Activated gamma-delta T cell treated with Interleukin-2 at 50 U/mL for 16 hours (primary cell): Measurements from ENCODE around the gene IMPDH1.
A peak's percentile ranks its signal among the peaks of the same experiment; 100 is the strongest.

ENCODE experiments used
- DNase-seq: peaks from one replicate; pipeline ENCODE4 v3.0.0-alpha.2; 2020

IMPDH1 gene

DNA sequence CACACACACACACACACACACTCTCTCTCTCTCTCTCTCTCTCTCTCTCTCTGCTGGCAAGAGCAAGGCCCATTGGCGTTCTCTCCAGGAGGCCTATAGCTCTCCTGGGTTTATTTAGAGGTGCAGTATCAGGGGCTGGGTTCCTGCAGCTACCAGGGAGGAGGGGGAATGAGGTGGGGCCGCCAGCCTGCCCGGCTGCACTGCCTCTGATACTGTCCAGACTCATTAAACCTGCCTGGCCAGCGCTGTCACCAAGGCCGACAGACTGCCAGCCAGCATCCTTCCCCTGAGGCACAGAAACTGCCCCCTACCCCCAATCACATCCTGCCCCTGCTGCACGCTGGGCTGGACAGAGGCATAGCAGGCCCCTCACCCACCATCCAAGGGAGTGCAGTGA is 52.6 kb downstream of the IMPDH1 start:
- no peak for DNase-seq

DNA sequence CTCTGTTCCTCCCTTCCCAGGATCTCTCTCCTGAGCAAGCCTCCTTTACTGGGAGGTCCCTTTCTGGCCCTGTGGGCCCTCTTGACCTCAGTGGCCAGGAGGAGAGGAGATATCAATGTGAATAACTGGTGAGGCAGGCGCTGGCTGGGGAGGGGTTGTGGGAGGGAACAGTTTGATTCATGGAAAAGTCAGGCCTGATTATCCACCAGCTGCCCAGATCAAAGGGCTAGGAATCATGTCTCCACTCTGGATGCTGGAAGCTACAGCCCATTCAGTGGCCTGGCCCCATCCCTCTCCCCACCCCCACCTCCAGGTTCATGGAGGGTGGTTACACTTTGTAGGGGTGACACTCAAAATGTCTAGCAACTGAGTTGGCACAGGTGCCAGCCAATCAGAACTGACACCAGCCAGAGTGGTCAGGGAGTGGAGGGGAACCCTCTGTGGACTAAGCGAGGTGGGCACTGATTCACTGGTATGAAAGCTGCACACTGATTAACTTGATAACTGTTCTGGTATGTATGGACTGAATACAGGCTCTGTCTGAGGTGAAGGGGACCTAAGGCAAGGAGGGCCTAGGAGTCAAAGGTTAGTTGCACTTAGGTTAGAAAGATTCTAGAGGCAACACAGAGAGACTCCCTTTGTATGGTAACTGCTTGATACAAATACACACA is 53.1 kb downstream of the IMPDH1 start:
- no peak for DNase-seq

DNA sequence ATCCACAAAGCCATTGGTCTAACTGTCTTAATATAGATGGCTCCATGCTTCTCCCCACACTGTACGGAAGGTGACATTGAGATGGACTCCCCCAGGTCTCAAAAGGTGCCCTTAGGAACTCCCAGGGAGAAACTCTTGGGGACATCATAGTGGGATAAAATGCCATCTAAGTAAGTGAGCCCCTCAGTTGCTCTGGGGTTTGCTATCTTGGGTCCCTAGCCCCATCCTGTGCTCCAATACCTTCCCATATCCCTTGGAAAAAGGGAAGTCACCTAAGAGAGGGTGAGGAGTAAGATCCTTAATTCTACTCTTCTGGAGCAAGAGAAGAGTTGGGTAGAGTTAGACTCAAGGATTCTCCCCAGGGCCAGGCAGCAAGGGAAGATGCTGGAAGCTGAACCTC is 56.2 kb downstream of the IMPDH1 start:
- DNase-seq, result no peak

DNA sequence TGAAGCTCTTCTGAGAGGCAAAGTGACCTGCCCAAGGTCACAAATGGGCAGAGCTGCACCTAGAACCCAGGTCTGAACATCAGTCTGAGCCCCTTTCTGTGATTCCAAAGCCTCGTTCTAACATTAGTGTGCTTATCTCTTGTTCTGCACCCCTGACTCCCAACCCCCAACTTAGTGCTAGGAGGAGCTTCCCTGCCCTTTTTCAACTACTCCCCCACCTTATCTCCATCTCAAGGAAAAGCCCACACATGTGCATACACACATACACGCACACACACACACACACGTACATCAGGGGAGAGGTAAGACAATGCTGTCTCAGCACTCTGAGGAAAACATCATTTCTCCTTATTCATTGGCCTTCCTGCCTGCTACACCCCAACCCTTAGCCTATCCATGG is 56.6 kb downstream of the IMPDH1 start:
- no peak for DNase-seq

DNA sequence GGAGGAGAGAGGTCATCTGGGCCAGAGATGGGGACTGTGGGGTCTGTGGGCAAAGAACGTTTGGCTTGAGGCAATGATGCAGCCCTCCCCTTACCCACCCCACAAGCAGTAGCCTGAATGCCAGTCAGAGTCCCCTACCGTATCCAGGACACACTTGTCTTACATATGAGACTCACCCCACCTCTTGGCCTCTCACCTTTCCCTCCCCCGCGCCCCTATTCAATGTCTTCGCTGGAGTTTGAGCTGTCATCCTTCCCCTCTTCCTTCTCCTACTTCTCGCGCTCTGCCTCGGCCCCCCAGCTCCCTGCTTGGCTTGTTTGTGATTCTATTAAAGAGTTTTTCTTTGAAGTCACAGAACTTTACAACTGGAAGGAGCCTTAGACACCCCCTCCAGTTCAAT is 57.1 kb downstream of the IMPDH1 start:
- DNase-seq, result no peak

DNA sequence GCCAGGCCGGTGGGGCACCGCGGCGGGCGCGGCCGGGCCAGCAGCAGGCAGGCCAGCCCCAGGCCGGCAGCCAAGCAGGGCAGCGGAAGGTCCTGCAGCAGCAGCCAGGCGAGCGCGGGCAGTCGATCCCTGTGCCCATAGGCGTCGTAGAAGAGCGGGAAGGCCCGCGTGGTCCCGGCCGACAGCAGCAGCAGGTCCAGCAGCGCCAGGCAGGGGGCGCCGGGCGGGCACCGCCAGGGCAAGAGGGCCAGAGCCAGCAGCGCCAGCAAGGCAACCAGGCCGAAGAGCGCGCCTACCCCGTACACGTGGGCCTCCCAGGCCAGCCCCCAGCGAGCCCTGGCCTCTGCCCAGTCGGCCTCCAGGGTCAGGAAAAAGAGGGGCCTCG is 57.6 kb downstream of the IMPDH1 start:
- DNase-seq, result peak; percentile 24

DNA sequence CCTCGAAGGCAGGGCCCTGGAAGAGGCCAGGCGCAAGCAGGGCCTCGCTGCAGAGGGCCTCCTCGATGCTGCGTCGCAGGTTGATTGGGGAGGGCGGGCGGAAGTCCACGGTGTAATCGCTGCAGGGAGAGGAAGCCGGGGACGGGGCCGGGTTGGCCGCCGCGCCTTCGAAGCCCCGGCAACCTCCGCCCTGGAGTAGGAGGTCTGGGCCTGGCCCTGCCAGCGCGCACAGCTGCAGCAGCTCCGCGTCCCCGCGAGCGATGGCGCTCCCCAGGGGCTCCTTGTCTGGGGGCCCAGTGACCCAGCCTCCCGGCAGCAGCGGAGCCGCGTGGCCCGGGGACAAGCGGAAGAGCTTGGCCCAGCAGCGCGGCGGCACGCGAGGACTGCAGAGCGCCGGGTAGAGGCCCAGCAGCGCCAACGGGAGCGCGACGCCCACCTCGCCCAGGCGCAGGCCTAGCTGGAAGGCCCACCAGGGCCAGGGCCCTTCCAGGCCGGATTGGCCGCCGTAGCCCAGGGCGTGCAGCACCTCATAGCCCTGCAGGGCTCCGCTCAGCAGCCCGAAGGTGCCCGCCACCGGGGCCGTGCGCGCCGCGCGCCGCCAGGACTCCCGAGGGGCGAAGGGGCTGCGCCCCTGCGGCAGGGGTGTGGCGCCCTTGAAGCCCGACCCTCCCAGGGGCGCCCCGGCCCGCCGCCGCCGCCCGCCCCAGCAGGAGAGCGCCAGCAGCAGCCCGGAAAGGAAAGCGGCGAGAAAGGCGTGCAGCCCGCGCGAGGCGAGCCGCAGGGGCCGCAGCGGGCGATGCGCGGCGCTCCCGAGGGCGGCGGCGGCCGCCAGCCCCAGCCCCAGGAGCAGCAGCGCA is 58.3 kb downstream of the IMPDH1 start:
- peak; percentile 21 for DNase-seq

DNA sequence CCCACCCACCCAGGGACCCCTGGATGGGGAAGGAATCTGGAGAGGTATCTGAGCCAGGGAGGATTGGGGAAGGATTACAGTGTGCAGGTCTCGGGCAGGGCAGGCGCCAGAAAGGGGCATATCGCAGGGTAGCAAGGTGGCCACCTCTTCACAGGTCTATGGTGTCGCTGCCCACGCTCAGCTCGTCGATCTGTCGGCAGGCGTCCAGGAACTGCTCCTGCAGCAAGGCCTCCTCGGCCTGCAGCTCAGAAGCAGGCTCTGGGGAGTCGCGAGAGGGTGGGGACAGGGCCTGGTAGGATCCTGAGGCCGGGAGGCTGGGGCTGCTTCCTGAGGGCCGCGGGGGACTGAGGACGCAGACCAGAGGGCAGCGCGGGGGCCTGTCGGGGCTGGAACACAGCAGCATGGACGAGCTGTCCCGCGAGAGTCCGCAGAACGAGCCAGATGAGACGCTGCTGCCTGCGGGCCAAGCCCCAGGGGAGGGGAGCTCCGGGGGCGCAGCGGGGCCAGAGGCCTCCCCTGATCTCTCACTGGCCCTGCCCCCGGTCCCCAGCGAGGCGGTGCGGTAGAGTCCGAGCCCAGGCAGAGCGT is 59.0 kb downstream of the IMPDH1 start:
- DNase-seq, result no peak

DNA sequence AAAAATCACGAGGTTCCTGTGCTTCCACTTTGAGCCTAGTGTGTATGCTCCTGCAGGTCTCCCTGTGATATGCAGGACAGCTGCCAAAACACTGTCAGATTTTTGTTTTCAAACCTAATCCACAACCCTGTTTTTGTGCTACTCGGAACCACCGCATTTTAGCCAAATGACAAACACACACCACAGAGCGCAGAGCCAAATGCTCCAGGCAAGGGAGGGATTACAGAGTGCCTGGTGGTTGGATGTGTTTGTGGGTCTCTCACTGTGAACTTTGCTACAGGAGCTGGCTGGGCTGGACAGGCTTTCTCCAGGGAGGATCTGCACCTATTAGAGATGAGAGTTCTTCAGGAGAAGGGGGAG is 60.3 kb downstream of the IMPDH1 start:
- no peak for DNase-seq

DNA sequence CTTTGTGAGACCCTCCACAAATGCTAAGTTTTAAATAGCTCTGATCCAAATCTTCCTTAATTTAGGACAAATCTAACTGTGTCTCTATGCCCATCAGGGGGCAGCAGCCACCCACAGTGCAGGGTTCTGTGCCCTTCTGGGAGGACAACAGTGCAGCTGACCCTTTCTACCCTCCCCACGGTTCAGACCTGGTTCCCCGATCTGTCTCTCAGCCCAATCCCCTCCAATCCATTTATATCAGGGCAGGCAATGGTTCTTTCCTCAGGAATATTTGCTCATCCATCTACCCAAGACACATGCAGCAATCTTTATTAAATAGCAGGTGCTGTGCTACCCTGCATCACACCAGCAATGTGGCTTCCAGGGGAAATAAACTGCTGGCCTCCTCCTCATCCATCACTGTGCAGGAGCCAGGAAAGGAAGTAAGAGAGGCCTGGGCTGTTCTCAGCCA is 62.1 kb downstream of the IMPDH1 start:
- DNase-seq, result peak; percentile 40

DNA sequence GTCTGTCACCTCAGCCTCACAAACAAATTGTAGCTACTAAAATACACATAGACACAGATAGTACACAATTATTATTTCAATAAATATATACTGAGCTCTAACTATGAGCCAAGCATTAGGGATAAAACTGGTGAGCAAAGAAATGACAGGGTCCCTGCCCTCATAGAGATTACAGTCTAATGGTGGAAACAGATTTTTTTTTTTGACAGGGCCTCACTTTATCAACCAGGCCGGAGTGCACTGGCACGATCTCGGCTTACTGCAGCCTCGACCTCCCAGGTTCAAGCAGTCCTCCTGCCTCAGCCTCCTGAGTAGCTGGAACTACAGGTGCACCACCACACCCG is 65.4 kb downstream of the IMPDH1 start:
- no peak for DNase-seq

DNA sequence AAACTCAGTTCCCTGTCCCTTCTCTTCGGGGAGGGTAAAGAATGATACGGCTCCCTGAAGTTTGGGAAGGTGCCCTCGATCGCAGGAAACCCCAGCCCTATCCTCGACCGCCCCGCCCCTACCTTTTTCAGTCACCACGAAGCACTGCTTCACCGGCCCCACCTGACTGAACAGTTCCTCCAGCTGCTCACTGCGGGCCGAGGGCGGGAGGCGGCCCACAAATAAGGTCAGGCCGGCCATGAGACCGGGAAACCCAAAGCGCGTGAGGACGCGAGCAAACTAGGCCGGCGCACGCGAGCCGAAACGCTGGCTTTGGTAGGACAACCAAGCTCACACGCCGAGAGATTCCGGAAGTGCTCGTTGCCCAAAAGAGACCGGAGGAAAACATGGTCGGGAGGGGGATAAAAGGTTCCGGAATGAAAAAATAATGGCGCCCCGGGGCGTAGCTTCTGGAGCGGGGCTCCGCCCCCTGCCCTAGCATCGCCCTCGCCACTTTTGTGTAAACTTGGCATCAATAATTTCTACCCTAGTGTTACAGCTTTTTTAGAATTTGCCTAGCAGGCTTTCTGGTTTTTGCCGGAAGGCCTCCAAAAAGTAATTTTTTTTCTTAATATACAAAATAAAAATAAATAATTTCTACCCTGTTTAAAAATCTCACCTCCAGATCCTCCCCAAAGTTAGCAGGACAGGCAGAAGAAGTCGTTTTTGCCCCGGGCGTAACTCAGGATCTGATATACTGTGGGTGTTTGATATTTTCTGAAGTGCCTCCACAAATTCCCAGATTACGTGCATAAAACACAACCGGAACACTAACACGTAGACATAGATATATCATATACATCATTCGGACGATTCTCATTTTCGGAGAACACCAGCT is 66.0 kb downstream of the IMPDH1 start, which contains the start of gene RBM28:
Gene RBM28 (minus strand): TSS at position 355 of the 877 bp plus-strand sequence. CDS start 115 bp downstream, at position 240.
- DNase-seq, result peak; percentile 80
